MM.1S (cell line): ENCODE data around the gene ANKRD13A.
"Not testable (repeated sequence)": the region's sequence is repeated elsewhere in the genome, so short reads cannot be mapped to it uniquely, and the experiment has no call there.

Experiments used
- CTCF ChIP-seq: fragments of 300-600 bp; sonication (generic); IDR thresholded peaks from 2 replicates; pipeline ENCODE4 v1.5.1; 2016; ENCODE audit warnings: antibody characterized with exemption, low read length, mixed read lengths
- EZH2 ChIP-seq: fragments of 300-600 bp; sonication (generic); optimal IDR thresholded peaks from 2 replicates; pipeline ENCODE3; 2017; ENCODE audit warnings: low read depth, mild to moderate bottlenecking, antibody characterized with exemption, low read length, mixed read lengths

- not testable (repeated sequence) for TF ChIP-seq CTCF, EZH2
Measured at GRCh38 chr12:109986236-109986635, 13.0 kb upstream of the ANKRD13A start.
